Measurements from ENCODE around the gene PFKFB4. TPM values are rescaled to one million over a fixed set of nuclear protein-coding genes. Genes with fewer than 3 reads are reported as not detected.

The PFKFB4 gene
- total and polyA plus RNA-seq, 10 of the 15 experiments (the other 5 are each of a cell fraction or from before 2014, with no cell fraction given), result 0.37 to 89.1 (median 5.2) TPM

GRCh38 chr3:48599077-48599501 lies 42.5 kb upstream of the PFKFB4 start:
- no peaks in the 10 kb centered on the region for H3K79me2 ChIP-seq (ENCODE audit: control insufficient read depth, insufficient read depth, low read length)
- intact Hi-C loops (cut with micrococcal nuclease; ENCODE audit: unreplicated experiment), result no loop called here
- no peaks in the 10 kb centered on the region; the same call in 1 of the 2 replicates for H3K4me1 ChIP-seq (ENCODE audit: control insufficient read depth, insufficient read depth, low read length)
- H3K36me3 ChIP-seq (ENCODE audit: control insufficient read depth in 2 of 2, insufficient read depth in 2 of 2, low read length in 1 of 2), result peaks cover 28 to 40% of the 10 kb centered on the region in 2 experiments
- SMC1A ChIA-PET (ENCODE audit: uncharacterized antibody, unreplicated experiment), result no interaction called here
- H3K27ac ChIP-seq (ENCODE audit: control insufficient read depth, insufficient read depth), result no peak overlapping the region
- no peak for DNase-seq (ENCODE audit: low read depth, low spot score)
- CTCF ChIA-PET, result no interaction called here
- RAD21 ChIA-PET (ENCODE audit: unreplicated experiment), result no interaction called here
- POLR2A ChIA-PET, result no interaction called here
- no peak for TF ChIP-seq NKRF (conservative IDR thresholded peaks at IDR 0.05)
- no peak overlapping the region for H2AFZ ChIP-seq (ENCODE audit: control insufficient read depth, low read depth, low read length)
- no peak overlapping the region for H3K9ac ChIP-seq (ENCODE audit: control insufficient read depth, insufficient read depth, low read length)
- WGBS (ENCODE audit: insufficient coverage, insufficient replicate concordance, low lambda C conversion rate, missing lambda C conversion rate), result 96% methylated on average over 11 of the region's 11 CpGs
- H4K20me1 ChIP-seq (ENCODE audit: control insufficient read depth, insufficient read depth), result peaks cover 2% of the 10 kb centered on the region; the same call in 1 of the 2 replicates
- in situ Hi-C loops (cut with MboI), result no loop called here
- H3K27me3 ChIP-seq (replicated peaks in 1 of 2; ENCODE audit: control insufficient read depth in 2 of 2, insufficient read depth in 2 of 2, low read length in 1 of 2), result peaks cover 0 to 5% of the 10 kb centered on the region in 2 experiments; a peak in 1 of 4 replicates
- no peak overlapping the region for H3K4me2 ChIP-seq (ENCODE audit: control insufficient read depth, insufficient read depth)
- no peak for ATAC-seq
- FAIRE-seq, result no peak
- H3K4me3 ChIP-seq, result no peak overlapping the region
- H3K9me3 ChIP-seq (replicated peaks; ENCODE audit: control insufficient read depth, insufficient read depth, low read length), result no peaks in the 10 kb centered on the region
- BruUV-seq (replicated peaks), result no TSS peak

DNA sequence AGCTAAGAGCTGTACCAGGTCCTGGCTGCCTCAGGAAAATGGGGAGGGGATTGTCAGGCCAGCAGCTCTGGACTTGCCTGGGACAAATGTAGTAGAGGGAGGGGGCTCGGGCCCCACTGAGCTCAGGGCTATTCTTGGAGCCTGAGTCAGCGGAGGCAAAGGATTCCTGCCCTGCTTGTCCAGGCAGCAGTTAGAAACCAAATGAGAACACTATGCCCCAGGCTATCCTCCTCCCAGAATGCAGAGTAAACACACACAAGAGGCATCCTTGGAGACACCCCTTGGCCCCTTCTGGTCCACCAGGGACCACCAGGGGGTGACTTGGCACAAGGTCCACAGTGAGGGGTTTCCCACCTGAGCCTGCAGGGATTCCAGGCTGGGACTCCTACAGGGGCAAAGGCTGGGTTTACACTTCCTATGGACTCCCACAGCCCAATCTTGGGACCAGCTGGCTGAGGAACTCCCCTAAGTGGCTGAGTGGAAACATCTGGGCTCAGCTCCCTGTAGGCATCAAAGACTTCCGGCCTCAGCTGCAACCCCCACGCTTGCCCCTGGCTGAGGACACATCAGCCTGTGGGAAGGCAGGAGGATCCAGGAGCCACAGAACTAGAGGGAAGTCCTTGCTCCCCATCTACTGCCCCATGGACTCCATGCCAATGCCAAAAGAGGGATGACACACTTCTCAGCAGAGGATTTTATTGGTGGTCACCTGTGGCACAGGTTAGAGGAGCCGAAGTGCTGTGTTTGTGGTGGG lies 41.9 kb upstream of the PFKFB4 start:
- Histone ChIP-seq H4K20me1 (ENCODE audit: control insufficient read depth, insufficient read depth) (no peaks in the 10 kb centered on the region), H3K27me3 (replicated peaks in 1 of 2; ENCODE audit: control insufficient read depth in 2 of 2, insufficient read depth in 2 of 2, low read length in 1 of 2) (peaks cover 0 to 9% of the 10 kb centered on the region in 2 experiments; a peak in 2 of 4 replicates), H3K4me2 (ENCODE audit: control insufficient read depth, insufficient read depth) (no peak overlapping the region), H3K4me3 (no peak overlapping the region), H3K9me3 (replicated peaks; ENCODE audit: control insufficient read depth, insufficient read depth, low read length) (no peaks in the 10 kb centered on the region), H3K36me3 (ENCODE audit: control insufficient read depth in 2 of 2, insufficient read depth in 2 of 2, low read length in 1 of 2) (peaks cover 24 to 39% of the 10 kb centered on the region in 2 experiments), H3K9ac (ENCODE audit: control insufficient read depth, insufficient read depth, low read length) (no peak overlapping the region), H3K4me1 (ENCODE audit: control insufficient read depth, insufficient read depth, low read length) (no peaks in the 10 kb centered on the region; the same call in 1 of the 2 replicates), H3K79me2 (ENCODE audit: control insufficient read depth, insufficient read depth, low read length) (no peaks in the 10 kb centered on the region), H3K27ac (ENCODE audit: control insufficient read depth, insufficient read depth) (no peak overlapping the region), H2AFZ (ENCODE audit: control insufficient read depth, low read depth, low read length) (no peak overlapping the region)
- DNase-seq (ENCODE audit: low read depth, low spot score) (no peak), ATAC-seq (no peak), FAIRE-seq (no peak)
- intact Hi-C loops (cut with micrococcal nuclease; ENCODE audit: unreplicated experiment), result no loop called here
- in situ Hi-C loops (cut with MboI), result no loop called here
- POLR2A ChIA-PET, result no interaction called here
- RAD21 ChIA-PET (ENCODE audit: unreplicated experiment), result no interaction called here
- BruUV-seq (replicated peaks), result no TSS peak
- CTCF ChIA-PET, result interaction anchor here (1.4 kb wide), 1 partner anchor 37 kb away, joined by 4 read pairs; no protein-coding TSS in a partner anchor
- TF ChIP-seq GATAD2B (conservative IDR thresholded peaks at IDR 0.05; ENCODE audit: low read depth) (no peak), EZH2 (IDR thresholded peaks at IDR 0.05; ENCODE audit: borderline replicate concordance, control insufficient read depth, low read depth, low read length) (no peak), FOXM1 (IDR thresholded peaks at IDR 0.05; ENCODE audit: low read depth, low read length) (no peak), SMAD1 (IDR thresholded peaks at IDR 0.05; ENCODE audit: low read depth, partially characterized antibody) (no peak), RELA (IDR thresholded peaks at IDR 0.05; ENCODE audit: borderline replicate concordance, partially characterized antibody) (no peak), ZBED1 (IDR thresholded peaks at IDR 0.05; ENCODE audit: borderline replicate concordance) (no peak), WRNIP1 (IDR thresholded peaks at IDR 0.05; ENCODE audit: borderline replicate concordance, low read depth, low read length) (no peak), NR2C1 (IDR thresholded peaks at IDR 0.05) (no peak), EGR1 (IDR thresholded peaks at IDR 0.05; ENCODE audit: borderline replicate concordance in 1 of 2, low read depth in 2 of 2, low read length in 2 of 2) (no peak)
- WGBS (ENCODE audit: insufficient coverage, insufficient replicate concordance, low lambda C conversion rate, missing lambda C conversion rate), result 83% methylated on average over 5 of the region's 5 CpGs
- SMC1A ChIA-PET (ENCODE audit: uncharacterized antibody, unreplicated experiment), result no interaction called here
